ENCODE results near the gene TMEM212.
"Not testable (repeated sequence)": the region's sequence is repeated elsewhere in the genome, so short reads cannot be mapped to it uniquely, and the experiment has no call there.

Gene TMEM212

DNA sequence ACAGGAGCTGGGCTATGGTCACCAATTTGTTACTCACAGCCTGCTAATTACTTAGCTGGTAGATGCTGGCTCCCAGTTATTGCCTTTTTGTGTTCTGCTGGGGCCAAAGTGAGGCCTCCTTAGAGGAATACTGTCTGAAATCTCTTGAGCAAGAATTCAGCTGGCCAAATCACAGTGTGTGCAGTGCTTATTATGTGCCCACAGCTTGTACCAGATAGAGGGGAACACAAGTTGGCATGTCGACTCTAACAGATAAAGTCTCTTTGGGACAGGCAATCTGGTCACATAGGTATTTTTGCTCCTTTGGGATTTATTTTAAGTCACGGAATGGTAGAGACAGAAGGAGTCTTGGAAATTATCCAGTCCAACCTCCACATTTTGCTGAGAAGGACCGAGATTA lies 6.3 kb upstream of the TMEM212 start:
- no peak for DNase-seq

DNA sequence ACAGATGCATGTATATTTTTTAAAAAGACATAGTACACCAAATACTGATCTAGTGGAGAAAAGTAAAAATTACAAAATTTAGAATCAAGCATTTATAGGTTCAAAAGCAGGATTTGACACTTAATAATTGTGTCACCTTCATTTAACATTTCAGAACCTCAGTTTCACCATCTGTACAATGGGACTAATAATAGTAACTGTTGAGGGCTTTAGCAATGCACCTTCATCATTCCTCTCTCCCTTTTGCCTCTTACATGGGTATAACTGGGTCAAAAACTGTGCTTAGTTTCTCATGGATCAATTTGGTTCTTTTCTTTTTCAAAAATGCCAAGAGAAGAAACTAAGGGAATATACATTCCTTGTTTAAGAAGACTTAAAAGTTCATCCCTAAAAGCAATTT lies 5.5 kb upstream of the TMEM212 start:
- DNase-seq: no peak

DNA sequence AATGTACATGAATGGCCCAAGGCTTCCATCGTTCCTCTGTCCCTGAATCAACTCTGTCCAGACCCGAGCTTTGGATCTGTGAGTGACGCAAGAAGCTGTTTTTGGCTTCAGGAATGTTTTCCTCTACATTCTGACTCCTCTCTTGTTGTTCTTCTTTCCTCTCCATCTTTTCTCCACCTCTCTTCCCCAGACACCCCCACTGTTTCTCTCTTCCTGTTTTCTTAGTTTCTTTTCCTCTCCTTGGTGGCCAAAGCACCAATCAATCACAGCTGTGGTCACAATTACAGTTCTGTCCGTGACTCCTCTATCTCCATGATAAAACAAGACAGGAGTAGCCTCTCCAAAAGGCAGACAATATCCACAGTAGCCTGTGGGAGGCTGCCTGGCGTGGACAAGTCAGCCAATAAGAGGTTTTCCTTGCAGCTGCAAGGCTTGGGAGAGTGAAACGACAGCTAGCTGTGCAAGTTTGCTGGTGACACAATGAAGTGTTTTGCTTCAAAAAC lies 4.9 kb upstream of the TMEM212 start:
- no peak for DNase-seq

DNA sequence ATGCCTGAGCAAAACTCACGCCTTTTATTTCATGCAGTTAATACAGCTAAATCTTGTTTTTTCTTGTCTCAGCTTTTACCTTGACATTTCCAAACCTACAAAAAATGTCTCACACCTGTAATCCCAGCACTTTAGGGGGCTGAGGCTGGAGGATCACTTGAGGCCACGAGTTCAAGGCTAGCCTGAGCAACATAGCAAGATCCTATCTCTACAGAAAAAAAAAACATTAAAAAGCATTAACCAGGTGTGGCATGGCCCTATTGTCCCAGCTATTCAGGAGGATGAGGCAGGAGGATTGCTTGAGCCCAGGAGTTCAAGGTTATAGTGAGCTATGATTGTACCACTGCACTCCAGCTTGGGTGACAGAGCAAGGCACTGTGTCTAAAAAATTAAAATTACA lies 3.9 kb upstream of the TMEM212 start:
- no peak for DNase-seq

DNA sequence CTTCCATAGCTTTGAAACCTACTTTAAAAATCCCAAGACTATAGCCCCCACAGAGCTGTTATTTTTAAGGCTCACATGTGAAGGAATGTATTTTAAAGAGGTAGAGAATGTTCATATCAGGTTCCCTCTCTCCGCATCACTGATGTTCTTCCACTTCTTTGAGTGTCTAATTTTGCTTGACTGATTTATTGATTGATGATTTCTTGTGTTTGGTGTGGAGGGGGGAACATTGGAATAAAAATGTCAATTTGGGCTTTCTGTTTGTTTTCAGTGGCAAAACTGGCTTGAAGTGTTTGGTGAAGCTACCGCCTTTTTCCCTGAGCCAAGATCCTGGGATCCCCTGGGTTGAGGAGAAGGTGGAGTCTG lies 2.7 kb upstream of the TMEM212 start:
- DNase-seq: no peak

DNA sequence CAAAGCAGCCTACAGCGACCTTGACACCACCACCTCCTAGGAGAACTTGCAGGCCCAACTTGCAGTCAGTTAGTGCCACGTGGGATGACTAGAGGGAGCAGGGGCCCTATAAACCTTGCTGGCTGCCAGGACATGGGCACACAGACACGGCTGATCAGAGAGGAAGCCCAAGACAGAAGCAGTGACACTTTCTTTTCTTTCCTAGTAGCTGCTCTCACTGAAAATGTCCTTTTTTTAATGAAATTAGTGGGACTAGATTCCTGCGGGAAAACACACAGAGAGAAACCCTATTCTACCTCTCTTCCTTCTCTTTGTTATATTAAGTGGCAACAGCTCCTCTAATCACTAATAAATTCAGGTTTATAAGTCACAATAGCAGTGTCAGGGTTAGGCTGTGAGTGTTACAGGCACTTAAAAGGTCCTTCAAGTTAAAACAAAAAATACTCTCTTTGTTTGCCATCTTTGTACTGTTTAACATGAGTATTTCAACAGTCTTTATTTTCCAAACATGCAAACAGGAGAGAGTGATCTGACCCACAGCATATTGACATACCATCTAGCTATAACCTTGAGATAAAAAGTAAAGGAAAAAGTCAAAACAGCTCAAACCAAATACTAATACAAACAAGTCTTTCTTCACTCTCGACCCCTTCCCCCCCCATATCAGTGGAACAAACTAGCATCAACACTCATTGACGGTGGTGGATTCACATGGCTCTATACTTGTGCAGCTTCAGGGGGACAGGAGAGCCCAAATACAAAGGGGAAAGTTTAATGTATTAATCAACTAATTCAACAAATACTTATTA lies 2.1 kb upstream of the TMEM212 start:
- no peak for DNase-seq

DNA sequence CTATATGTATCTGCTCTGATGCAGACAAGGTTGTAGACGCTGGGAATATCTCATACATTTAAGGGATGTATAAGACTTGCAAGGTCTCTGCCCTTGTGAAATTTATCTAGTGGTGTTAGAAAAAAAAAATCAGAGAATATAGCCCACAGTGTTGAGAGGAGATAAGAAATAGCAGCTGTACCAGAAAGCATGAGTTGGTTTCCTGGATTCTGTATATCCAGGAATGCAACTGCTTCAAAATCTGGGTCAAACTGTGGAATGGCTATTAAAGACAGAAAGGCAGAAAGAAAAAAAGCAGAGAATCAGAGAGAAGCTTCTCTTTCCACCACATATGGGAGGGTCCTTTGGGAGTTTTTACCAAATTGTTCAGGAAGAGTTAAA lies 1.5 kb upstream of the TMEM212 start:
- no peak for DNase-seq

DNA sequence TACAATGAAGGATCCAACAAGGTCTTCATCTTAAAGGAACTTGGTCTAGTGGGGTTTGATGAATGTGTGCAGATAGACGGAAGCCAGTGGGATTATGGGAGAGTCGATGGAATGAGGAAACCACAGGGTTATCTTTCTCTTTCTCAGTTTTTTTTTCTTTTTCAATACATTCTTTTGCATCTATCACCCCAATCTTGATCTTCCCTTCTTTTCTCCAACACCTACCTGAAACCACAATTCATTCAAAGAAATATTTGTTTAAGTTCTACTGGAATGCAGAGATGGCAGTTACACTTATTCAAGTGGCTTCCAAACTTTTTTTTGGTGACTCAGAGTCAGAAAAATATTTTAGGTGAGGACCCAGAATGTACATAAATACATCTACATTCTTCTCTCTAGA lies 1.7 kb downstream of the TMEM212 start:
- no peak for DNase-seq

DNA sequence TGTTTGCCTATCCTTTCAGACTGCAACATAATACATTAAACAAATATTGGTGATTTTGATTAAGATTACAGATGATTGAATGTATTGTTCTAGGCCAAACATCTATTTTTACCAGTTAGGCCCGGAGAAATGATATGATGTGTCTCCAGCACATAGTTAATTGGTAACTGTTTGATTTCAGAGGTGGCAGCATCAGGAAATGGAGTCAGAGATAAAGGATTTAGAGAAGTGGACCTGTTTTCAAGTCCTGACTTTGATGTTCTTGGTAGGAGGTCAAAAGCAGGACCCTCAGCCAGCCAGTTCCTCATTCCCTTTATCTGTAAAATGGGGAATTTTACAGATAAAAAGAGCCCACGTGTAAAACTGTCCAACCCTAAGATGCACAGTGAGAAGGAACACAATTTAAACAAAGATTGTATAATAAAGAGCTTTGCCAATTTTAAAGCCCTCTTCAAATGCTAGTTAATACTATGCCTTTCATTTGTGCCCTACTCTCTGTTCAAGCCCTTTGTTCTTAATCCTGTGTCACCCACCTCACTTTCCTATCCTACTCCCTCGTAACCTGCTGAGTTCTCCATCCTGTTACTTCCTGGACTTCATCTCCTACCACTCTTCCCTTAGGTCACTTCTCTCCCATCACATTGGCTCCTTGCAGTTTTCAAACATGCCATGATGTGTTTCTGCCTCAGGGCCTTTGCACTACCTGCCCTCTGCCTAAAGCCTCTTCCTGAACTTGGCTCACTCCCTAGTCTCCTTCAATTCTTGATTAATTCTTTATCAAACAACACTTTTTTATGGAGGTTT lies 2.5 kb downstream of the TMEM212 start:
- no peak for DNase-seq

DNA sequence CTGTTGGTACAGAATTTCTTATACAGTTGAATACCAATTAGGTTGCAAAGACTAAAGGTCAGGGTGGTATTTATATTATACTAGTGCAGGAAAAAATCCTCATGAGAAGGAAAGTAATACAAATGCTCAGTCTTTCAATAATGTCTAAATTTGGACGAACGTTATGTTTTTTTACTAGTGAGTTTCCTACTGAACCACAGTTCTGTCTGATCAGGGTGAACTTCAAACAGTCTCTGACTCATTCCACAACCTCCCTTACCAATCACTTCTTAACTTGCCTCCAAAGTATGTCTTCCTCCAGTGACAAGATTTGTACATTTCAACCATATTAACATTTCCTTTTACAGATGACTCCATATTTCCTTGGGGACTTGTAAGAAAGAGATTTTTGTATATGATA lies 3.4 kb downstream of the TMEM212 start:
- DNase-seq: no peak

DNA sequence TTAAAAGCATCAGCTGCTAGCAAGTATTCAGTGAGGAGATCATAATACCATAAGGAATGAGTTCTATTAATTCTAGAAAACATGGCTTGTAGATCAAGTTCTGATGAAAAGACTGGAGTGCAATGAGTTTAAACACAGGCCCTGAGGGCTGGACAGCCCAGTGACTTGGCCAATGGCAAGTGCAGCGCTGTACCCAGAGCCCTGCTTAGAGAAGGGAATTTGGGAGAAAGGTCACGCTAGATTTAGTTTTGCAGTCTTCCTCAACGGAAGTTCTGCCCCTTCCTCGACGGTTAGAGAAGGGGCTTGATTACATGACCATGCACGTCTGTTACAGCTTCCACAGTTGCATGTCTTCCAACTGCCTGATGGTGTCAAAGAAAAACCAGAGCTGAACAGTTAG lies 4.0 kb downstream of the TMEM212 start:
- DNase-seq: no peak

DNA sequence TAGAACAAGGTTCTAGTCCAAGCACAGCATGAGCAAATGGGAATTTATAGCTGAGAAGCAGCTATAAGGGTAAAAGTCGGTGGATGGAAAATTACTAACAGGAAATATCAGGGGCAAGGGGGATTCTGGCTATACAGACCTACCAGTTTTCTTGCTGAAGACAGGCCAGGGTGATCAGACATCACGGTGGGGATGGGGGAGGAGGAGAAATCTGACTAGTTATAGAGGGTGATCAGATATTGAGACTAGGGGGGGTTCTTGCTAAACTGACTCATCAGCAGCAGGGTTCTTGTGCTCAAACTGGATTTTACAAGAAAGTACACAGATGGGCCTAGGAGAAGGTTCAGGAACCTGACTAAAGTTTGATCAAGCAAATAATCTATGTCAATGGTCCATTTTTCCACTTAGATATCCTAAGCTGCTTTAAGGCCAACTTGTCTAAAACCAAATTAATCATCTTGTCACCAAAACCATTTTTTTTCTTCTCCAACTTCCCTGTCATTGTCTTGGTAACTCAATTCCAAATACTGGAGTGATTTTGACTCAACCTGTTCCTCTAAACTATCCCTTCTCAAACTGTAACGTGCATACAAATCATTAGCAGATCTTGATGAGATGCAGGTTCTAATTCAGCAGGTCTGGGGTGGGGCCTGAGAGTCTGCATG lies 4.6 kb downstream of the TMEM212 start:
- no peak for DNase-seq

DNA sequence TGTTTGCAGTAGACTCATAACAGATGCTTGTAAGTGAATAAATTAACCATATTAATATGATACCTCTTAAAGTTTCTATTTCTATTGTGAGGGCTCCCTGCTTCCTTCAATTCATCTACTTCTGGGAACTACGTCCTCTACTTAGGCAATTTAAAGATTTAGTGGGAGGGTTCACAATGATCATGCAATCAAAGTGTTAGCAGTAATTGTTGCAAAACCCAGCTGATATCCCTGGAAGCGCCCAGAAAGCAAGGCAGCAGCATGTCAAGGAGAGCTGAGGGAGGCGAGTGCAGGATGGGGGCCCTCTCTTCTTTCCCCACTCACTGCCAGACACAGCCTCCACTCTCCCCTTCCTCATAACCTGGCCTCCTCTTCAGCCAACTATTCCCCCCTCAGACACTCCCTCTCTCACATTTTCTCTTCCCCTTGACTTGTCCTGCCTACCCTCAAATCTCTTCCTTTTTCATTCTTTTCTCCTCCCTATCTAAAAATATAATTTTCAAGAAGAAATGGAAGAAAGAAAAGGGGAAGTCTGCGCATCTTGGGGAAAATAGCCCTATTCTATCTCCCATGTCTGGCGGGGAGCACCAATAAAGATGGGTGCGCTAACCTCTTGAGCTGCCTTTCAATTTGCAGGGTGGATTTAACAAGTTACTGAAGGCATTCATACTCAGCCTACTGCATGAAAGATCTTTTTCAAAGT lies 6.6 kb downstream of the TMEM212 start:
- no peak for DNase-seq

DNA sequence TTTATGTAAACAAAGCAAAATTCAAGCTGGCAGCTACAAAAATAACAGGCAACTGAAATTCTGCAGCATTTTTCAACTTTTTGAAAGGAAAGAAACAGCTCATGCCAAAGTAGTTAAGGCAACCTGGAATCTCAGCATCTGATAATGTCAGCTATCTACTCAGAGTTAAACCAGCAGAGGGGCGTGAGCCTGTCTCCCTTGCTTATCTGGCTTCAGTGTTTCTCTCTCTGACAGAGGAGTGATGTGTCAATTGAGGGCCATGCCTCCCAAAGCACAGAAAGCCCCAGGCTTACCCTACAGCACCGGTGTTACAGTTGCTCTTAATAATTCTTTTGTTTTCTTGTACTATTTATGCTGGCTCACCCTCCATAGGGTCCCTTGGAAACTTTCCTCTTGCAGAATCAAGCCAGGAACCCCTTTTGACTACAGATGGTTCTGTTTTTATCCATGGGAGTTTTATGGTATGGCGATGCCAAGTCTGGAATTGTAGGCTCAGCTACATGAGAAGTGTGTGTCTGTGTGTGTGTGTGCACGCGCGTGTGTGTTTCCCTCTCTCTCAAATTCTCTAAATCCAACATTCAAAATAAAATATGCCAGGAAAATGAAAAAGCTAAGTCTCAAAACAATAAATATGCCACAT lies 7.3 kb downstream of the TMEM212 start:
- no peak for DNase-seq

DNA sequence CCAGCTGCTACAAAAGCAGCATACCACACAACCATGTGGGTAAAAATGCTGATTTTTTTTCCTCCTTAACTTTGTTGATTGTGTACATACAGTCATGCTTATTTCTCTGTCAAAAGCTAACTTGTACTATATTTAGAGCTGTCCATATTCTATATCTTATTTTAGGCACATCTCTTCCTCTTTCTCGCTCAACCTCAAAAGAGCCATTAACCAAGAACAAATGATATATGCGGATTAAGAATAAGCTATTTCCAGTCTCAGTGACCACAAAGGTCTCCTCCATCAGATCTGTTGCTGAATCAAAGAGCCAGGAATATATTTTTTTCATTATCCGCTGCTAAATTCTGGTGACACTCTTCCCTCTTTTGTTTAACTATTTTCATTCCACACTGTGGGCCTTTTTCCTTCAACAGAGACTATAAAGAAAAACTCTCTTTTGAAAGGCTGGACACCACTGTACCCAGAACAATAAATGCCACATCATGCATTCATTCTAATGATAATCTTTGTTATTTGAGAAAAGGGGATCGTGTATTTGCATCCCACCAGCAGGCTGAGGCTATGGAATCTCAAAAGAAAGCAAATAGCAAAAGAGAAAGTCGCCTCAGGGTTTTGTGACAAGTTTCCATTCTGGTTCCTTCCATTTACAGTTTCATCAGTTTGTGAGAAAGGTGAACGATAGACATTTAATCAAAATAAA lies 8.0 kb downstream of the TMEM212 start:
- DNase-seq: no peak

DNA sequence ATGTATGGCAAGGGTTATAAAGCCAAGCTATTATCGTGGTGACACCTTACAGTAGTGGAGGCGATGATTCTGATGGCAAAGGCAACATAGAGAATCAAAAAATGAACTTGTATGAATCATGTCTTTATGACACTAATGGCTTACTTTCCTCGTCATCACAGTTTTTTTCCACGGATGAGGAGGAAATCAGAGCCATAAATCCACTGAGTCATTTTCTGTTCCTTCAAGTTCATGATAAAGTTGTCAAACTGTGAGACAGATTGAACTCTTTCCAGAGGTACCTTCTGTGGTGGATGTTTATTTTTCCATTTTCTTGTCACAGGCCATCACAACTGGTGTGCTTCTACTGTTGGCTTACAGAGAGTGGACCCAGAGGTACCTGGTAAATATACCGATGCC lies 8.5 kb downstream of the TMEM212 start:
- DNase-seq: no peak

DNA sequence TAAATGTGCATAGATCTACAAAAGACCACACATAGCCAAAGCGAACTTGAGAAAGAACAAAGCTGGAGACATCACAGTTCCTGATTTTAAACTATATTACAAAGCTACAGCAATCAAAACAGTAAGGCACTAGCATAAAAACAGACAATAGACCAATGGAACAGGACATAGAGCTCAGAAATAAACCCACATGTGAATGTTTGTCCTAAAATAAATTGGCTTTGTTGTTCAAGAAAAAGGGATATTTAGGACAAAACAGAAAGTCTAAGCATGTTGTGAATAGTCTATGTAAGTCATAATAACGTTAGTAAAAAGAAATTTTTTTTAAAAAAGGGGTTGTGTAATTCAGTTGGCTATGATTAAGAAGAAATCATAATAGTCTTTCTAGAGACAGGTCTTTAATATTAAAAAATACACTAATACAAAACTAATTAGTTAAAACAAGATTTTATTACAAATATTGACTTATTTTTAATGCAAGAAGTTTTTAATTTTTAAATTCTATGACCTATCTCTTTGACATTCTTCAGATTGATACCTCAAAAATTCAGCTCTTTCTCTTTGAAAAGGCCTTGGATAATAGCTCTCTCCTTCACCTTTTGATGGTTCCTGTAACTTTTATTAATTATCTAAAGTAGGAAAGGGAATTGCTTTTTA lies 11.6 kb downstream of the TMEM212 start:
- DNase-seq: no peak

DNA sequence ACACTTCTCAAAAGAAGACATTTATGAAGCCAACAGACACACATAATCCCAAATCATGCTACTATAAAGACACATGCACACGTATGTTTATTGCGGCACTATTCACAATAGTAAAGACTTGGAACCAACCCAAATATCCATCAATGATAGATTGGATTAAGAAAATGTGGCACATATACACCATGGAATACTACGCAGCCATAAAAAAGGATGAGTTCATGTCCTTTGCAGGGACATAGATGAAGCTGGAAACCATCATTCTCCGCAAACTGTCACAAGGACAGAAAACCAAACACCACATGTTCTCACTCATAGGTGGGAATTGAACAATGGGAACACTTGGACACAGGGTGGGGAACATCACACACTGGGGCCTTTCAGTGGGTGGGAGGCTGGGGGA lies 15.6 kb downstream of the TMEM212 start:
- DNase-seq: not testable (repeated sequence)

DNA sequence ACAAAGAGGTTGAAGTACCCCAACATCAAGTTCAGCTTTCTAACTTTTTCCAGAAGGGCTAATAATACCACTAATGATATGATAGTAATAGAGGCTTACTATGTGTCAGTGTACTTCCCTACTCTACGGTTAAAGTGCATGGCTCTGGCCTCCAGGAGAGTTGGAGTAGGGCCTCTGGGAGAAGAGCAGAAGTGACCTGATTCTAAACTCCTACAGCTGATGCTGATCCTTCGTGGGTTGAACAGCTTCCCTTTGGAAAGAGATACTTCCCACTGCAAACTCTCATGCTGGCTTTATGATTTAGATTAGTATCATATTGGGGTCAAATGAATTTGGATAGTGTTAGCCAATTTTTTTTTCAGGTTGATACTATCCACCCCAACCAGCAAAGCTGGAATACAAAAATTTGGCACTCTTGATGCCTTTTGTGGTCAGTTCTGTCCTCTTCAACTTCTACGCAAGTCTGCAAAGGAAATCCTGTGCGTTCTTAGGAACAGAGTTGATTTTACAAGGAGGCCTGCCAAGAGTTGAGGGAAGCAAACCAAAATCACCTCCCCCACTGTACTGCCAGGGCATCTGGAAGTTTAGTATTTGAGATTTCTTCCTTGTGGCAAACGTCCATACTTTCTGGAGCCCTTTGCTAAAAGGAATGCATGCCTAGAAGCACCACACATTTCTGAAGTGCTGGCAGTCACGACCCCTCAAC lies 17.8 kb downstream of the TMEM212 start:
- DNase-seq: no peak

DNA sequence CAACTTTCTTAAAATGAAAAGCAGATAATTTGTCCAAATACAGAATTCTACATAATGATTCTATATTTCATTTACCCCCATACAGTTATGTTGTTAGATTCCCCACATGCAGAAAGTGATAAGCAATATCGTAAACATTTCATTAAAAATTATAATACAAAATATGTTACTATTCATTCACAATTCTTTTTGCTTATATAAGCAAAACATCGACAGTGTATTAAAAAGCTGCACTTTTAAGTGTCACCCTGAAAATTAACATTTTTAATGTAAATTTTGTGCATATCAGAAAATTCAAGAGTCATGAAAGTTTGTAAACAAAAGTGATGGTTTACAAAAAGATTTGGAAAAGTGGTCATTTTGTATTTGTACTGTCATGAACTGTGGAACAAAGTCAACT lies 19.2 kb downstream of the TMEM212 start:
- DNase-seq: no peak

DNA sequence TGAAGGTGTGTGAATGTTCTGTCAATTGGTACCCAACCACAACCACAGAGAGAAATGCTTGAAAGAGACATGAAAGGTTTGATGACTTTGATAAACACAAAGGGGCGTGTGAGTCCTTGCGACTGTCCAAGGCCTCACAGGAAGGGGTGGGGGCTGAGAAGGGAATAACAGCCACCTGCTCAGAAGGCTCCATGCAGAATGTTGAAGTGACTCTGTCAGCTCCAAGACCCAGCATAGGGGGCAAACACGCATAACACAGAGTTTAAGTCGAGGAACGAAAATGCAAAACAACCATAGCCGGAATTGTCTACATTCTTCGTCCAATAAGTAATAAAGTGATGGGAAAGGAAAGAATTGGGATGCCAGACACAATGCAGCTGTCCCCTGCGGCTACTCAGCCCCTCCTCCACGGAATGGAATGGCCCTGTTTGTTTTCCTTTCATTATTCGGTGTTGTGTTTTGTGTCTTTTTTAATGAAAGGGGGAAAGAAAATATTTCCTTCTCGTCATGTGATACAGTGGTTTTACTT lies 19.9 kb downstream of the TMEM212 start:
- DNase-seq: no peak

All from NCI-H446 treated with DMSO at 0.1 percent for 48 hours (cell line).